Naive thymus-derived CD4-positive, alpha-beta T cell (primary cell): ENCODE results near the gene AP2M1. TPM values are rescaled to one million over a fixed set of nuclear protein-coding genes. Genes with fewer than 3 reads are reported as not detected.

ENCODE experiments used
- ATAC-seq: fragments of 150-1000 bp; cut with Tn5 transposase; 2 replicates; pipeline ENCODE4 v1.10.0; 2021; ENCODE audit warnings: mild to moderate bottlenecking, moderate library complexity
- CTCF ChIA-PET: fragments of 350-600 bp; sonication (Branson Sonifier 250); formaldehyde crosslinking; loops from one replicate; lab custom pipeline; 2021; ENCODE audit warnings: antibody characterized with exemption; lab: Charles Lee
- POLR2A ChIA-PET: fragments of 350-600 bp; sonication (Branson Sonifier 250); formaldehyde crosslinking; loops from one replicate; lab custom pipeline; 2021; ENCODE audit warnings: antibody characterized with exemption, inconsistent platforms; lab: Charles Lee
- DNase-seq, 9 donors: peaks; one replicate each; pipeline versions ENCODE4 v3.0.0 to v3.0.0-alpha.2; 2020 to 2022; ENCODE audit warnings: mixed read lengths in 1 of 9
- H3K27ac ChIP-seq: one replicate; pipeline ENCODE4 v1.7.0; 2013; ENCODE audit warnings: mild to moderate bottlenecking, low read depth, low read length, moderate library complexity
- H3K27me3 ChIP-seq, 2 donors: one replicate each; pipeline ENCODE4 v1.7.0; 2013; ENCODE audit warnings: low read length in 2 of 2, mild to moderate bottlenecking in 2 of 2, moderate library complexity in 2 of 2; ENCODE audit not compliant: control insufficient read depth in 2 of 2, insufficient read depth in 2 of 2
- H3K36me3 ChIP-seq, 3 experiments: 1 replicate in 2 of 3; 2 replicates in 1 of 3; pipeline ENCODE4 v1.7.0; 2013; ENCODE audit warnings: low read length in 3 of 3, mild to moderate bottlenecking in 3 of 3, moderate library complexity in 1 of 3; ENCODE audit not compliant: insufficient read depth in 3 of 3, control insufficient read depth in 2 of 3
- H3K4me1 ChIP-seq, 2 donors: one replicate each; pipeline ENCODE4 v1.7.0; 2013; ENCODE audit warnings: low read length in 2 of 2, mild to moderate bottlenecking in 2 of 2, moderate library complexity in 1 of 2; ENCODE audit not compliant: control insufficient read depth in 2 of 2, insufficient read depth in 2 of 2
- H3K4me3 ChIP-seq: 2 replicates; pipeline ENCODE4 v1.7.0; 2013; ENCODE audit warnings: mild to moderate bottlenecking, low read length
- H3K9me3 ChIP-seq, 3 experiments: 1 replicate in 2 of 3; 2 replicates in 1 of 3; pipeline ENCODE4 v1.7.0; 2013; ENCODE audit warnings: low read length in 3 of 3; ENCODE audit not compliant: control insufficient read depth in 2 of 3
- H3K27ac Mint-ChIP-seq, 9 donors: one replicate each; pipeline ENCODE4 v1.8.0; 2020 to 2022; ENCODE audit warnings: mixed read lengths in 9 of 9, mild to moderate bottlenecking in 8 of 9, moderate library complexity in 5 of 9, inconsistent platforms in 2 of 9
- H3K27me3 Mint-ChIP-seq, 5 donors: one replicate each; pipeline ENCODE4 v1.8.0; 2021 to 2022; ENCODE audit warnings: mixed read lengths in 5 of 5, mild to moderate bottlenecking in 1 of 5
- H3K36me3 Mint-ChIP-seq, 5 donors: one replicate each; pipeline ENCODE4 v1.8.0; 2020 to 2022; ENCODE audit warnings: mixed read lengths in 5 of 5, mild to moderate bottlenecking in 3 of 5, inconsistent platforms in 1 of 5
- H3K4me1 Mint-ChIP-seq, 7 donors: one replicate each; pipeline ENCODE4 v1.8.0; 2020 to 2022; ENCODE audit warnings: mixed read lengths in 7 of 7, mild to moderate bottlenecking in 3 of 7, inconsistent platforms in 1 of 7
- H3K4me3 Mint-ChIP-seq, 10 donors: one replicate each; pipeline ENCODE4 v1.8.0; 2020 to 2022; ENCODE audit warnings: mild to moderate bottlenecking in 10 of 10, mixed read lengths in 10 of 10, moderate library complexity in 6 of 10, inconsistent platforms in 2 of 10
- H3K9me3 Mint-ChIP-seq, 11 donors: one replicate each; pipeline ENCODE4 v1.8.0; 2020 to 2022; ENCODE audit warnings: mixed read lengths in 11 of 11, mild to moderate bottlenecking in 4 of 11, inconsistent platforms in 1 of 11, moderate library complexity in 1 of 11
- intact Hi-C, 2 donors: fragments of 100-400 bp; cut with micrococcal nuclease; formaldehyde crosslinking; loops; one replicate each; pipeline ENCODE4 v1.15.1; 2023
- polyA plus RNA-seq, 2 donors: library from polyadenylated mRNA; unstranded; fragments of 300-500 nt; fragmentation: Illumina TruSeq; gene quantifications; one replicate each; pipeline ENCODE4 v1.2.3, GENCODE V29; 2021
- total RNA-seq, 6 experiments: library from RNA in 5 of 6; stranded (reverse) in 5 of 6; gene quantifications; 1 replicate in 5 of 6; 2 replicates in 1 of 6; pipeline ENCODE4 v1.2.3 and lab custom pipeline; 2021 to 2026

AP2M1 gene
- total and polyA plus RNA-seq, 7 experiments from 2014 or later, result 111 to 261 (median 188) TPM

DNA sequence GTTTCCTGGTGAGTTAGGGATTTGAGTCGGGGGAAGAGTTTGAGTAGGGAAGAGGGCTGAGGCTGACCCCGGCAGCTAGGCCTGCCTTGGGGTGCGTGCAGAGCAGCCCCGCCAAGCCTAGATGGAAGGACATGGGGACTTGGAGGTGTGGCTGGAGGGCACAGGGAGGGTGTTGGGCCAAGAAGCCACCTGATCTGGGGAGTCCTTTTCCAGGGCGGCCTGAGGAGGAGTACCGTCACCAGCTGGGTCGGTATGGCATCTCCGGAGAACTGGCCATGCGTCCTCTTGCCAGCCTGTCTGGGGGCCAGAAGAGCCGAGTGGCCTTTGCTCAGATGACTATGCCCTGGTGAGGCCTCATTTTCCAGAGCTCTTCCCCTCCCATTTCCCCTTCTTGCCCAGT is 18.2 kb downstream of the AP2M1 start:
- ChIA-PET POLR2A (no interaction called here), CTCF (no interaction called here)
- peaks cover 7 to 24% (median 17%) of the 10 kb centered on the region in 7 donors for H3K4me1 Mint-ChIP-seq
- peaks cover 0 to 2% (median 0%) of the 10 kb centered on the region in 11 donors for H3K9me3 Mint-ChIP-seq
- no peak for ATAC-seq
- Histone ChIP-seq H3K4me3 (no peak overlapping the region), H3K27me3 (no peaks in the 10 kb centered on the region), H3K4me1 (peaks cover 0 to 2% of the 10 kb centered on the region in 2 donors), H3K9me3 (no peaks in the 10 kb centered on the region), H3K27ac (no peak overlapping the region), H3K36me3 (peaks cover 17 to 76% (median 22%) of the 10 kb centered on the region in 3 experiments)
- peaks cover 8 to 44% (median 18%) of the 10 kb centered on the region in 5 donors for H3K36me3 Mint-ChIP-seq
- intact Hi-C loops, result no loop called here
- no peak for DNase-seq
- H3K27me3 Mint-ChIP-seq, result no peaks in the 10 kb centered on the region
- no peak overlapping the region for H3K27ac Mint-ChIP-seq
- H3K4me3 Mint-ChIP-seq, result no peak overlapping the region

DNA sequence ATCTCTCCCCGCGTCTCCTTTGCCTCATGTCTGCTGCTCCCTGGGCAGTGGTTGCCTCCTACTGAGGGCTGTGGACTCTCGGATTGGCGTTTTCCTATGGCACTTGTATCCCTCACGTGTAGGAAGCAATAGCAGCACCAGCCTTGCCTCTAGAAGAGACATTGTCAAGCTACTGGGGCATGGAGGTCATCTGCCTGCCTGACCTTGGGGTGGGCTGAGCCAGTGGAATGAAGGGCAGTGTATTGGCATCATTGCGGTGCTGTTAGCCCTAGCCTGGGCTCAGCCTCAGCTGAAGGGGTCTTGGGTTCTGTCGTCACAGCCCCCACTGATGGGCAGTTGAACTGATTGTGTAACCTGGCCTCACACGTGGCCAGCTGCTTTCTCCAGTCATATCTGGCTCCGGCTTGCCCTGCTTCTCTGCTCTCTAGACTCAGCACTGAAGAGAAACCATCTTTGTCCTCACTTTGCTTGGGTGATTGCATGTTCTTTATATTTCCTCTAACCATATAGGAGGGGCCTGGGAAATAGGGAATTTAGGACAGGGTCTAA is 19.4 kb downstream of the AP2M1 start:
- DNase-seq (no peak), ATAC-seq (no peak)
- Mint-ChIP-seq H3K27me3 (no peaks in the 10 kb centered on the region), H3K4me1 (peaks cover under 1 to 12% (median 8%) of the 10 kb centered on the region in 7 donors), H3K36me3 (peaks cover 8 to 38% (median 15%) of the 10 kb centered on the region in 5 donors), H3K27ac (no peak overlapping the region), H3K4me3 (no peak overlapping the region), H3K9me3 (peaks cover 0 to 2% (median 0%) of the 10 kb centered on the region in 11 donors)
- intact Hi-C loops, result no loop called here
- ChIA-PET POLR2A (no interaction called here), CTCF (no interaction called here)
- no peaks in the 10 kb centered on the region for H3K4me1 ChIP-seq
- peaks cover 17 to 64% (median 22%) of the 10 kb centered on the region in 3 experiments for H3K36me3 ChIP-seq
- H3K27me3 ChIP-seq, result no peaks in the 10 kb centered on the region
- no peaks in the 10 kb centered on the region for H3K9me3 ChIP-seq
- no peak overlapping the region for H3K4me3 ChIP-seq
- no peak overlapping the region for H3K27ac ChIP-seq

DNA sequence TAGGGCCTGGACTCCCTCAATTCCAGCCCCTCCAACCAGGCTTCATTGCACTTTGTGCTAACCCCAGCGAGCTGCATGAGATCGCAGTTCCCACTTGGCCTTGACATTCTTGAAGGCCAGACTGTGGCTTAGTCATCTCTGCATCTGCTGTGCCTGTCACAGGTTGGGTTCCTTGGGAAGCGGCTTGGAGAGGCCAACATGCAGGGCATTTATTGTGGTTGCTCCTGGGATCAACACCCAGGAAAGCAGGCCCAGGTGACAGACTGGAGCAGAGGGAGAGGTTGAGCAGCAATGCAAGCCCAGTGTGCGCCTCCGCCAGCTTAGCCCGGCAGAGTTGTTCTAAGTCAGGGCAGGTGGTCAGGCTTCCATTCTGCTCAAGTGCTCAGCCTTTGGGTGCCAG is 21.9 kb downstream of the AP2M1 start:
- Histone ChIP-seq H3K9me3 (no peaks in the 10 kb centered on the region), H3K27ac (no peak overlapping the region), H3K4me3 (no peak overlapping the region), H3K36me3 (peaks cover 10 to 40% (median 14%) of the 10 kb centered on the region in 3 experiments), H3K4me1 (no peaks in the 10 kb centered on the region), H3K27me3 (no peaks in the 10 kb centered on the region)
- ChIA-PET POLR2A (no interaction called here), CTCF (no interaction called here)
- H3K27me3 Mint-ChIP-seq, result no peaks in the 10 kb centered on the region
- no peaks in the 10 kb centered on the region for H3K4me1 Mint-ChIP-seq
- intact Hi-C loops, result no loop called here
- DNase-seq (no peak), ATAC-seq (no peak)
- H3K27ac Mint-ChIP-seq, result no peak overlapping the region
- peaks cover 0 to 2% (median 0%) of the 10 kb centered on the region in 11 donors for H3K9me3 Mint-ChIP-seq
- H3K36me3 Mint-ChIP-seq, result peaks cover 4 to 27% (median 15%) of the 10 kb centered on the region in 5 donors
- no peak overlapping the region for H3K4me3 Mint-ChIP-seq

DNA sequence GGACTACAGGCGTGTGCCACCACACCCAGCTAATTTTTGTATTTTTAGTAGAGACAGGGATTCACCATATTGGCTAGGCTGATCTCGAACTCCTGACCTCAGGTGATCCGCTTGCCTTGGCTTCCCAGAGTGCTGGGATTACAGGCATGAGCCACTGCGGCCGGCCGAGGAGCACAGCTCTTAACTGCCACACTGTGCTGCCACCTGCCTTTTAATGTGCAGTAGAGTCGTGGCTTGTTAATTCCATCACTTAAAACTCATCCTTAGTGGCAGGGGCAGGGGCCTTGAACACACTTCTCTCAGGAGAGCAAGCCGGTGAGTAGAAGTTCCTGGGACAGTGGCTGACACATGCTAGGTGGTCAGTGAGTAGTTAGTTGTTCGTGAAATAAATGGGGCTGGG is 23.9 kb downstream of the AP2M1 start:
- H3K9me3 Mint-ChIP-seq, result peaks cover 0 to 2% (median 0%) of the 10 kb centered on the region in 11 donors
- H3K27me3 Mint-ChIP-seq, result no peaks in the 10 kb centered on the region
- no peak overlapping the region for H3K27ac Mint-ChIP-seq
- peaks cover 0 to 15% (median 9%) of the 10 kb centered on the region in 5 donors for H3K36me3 Mint-ChIP-seq
- ATAC-seq (no peak), DNase-seq (no peak)
- no peaks in the 10 kb centered on the region for H3K4me1 Mint-ChIP-seq
- POLR2A ChIA-PET, result interaction anchor here (0.5 kb wide), 1 partner anchor 751 kb away, joined by 3 read pairs; no protein-coding TSS in a partner anchor
- H3K9me3 ChIP-seq, result no peaks in the 10 kb centered on the region
- no peak overlapping the region for H3K4me3 Mint-ChIP-seq
- H3K36me3 ChIP-seq, result peaks cover 4 to 20% (median 12%) of the 10 kb centered on the region in 3 experiments
- CTCF ChIA-PET, result interaction anchor here (0.7 kb wide), 1 partner anchor 30 kb away, joined by 3 read pairs; no protein-coding TSS in a partner anchor
- no peaks in the 10 kb centered on the region for H3K27me3 ChIP-seq
- H3K27ac ChIP-seq, result no peak overlapping the region
- no peaks in the 10 kb centered on the region for H3K4me1 ChIP-seq
- intact Hi-C loops, result no loop called here
- no peak overlapping the region for H3K4me3 ChIP-seq

DNA sequence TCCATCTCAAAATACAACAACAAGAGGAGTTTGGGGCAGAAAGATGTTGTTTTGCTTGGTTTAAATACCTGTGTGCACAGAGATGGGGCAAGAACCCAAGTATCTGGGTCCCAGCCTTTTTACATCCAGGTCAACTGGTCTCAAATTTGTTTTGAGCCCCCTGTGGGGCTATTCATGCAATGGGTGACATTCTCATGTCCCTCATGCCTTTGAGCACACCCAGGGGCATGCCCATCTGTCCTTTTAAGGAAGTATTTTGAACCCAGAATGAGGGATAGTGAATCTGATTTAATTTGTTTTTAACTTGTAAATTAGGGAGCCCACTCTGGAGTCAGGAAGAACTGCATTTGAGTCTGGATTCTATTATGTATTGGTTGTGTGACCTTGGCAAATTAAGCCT is 26.2 kb downstream of the AP2M1 start:
- no peaks in the 10 kb centered on the region for H3K9me3 ChIP-seq
- H3K27me3 ChIP-seq, result no peaks in the 10 kb centered on the region
- no peak overlapping the region for H3K27ac ChIP-seq
- intact Hi-C loops, result no loop called here
- H3K36me3 Mint-ChIP-seq, result peaks cover 0 to 3% (median 0%) of the 10 kb centered on the region in 5 donors
- POLR2A ChIA-PET, result no interaction called here
- H3K4me3 ChIP-seq, result no peak overlapping the region
- H3K4me1 ChIP-seq, result no peaks in the 10 kb centered on the region
- peaks cover under 1 to 5% (median 3%) of the 10 kb centered on the region in 5 donors for H3K27me3 Mint-ChIP-seq
- DNase-seq (no peak), ATAC-seq (no peak)
- CTCF ChIA-PET, result interaction anchor here (0.6 kb wide), 1 partner anchor 14 kb away, joined by 4 read pairs; no protein-coding TSS in a partner anchor
- peaks cover 0 to 2% (median 0%) of the 10 kb centered on the region in 11 donors for H3K9me3 Mint-ChIP-seq
- H3K4me3 Mint-ChIP-seq, result no peak overlapping the region
- H3K36me3 ChIP-seq, result peaks cover 0 to 2% (median 0%) of the 10 kb centered on the region in 3 experiments
- no peak overlapping the region for H3K27ac Mint-ChIP-seq
- no peaks in the 10 kb centered on the region for H3K4me1 Mint-ChIP-seq

DNA sequence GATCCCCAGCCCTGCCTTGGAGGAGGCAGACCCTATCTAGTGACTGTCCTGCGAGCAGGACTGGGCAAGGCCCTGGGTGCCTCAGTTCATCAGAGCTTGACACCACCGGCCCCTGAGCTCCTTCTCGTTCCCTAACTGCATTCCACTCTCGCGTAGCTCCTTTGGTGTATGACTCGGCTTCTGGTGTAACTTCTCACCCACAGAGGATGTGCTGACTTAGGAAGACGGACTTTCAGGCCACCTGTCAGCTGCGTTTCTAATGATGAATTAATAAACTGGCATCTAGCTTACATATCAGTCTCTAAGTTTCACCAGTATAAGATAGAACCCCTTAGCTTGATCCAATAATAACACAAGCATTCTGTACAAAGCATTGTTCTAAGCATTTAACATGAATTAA is 28.9 kb downstream of the AP2M1 start:
- Histone ChIP-seq H3K4me3 (no peak overlapping the region), H3K27me3 (no peaks in the 10 kb centered on the region), H3K4me1 (no peaks in the 10 kb centered on the region), H3K36me3 (no peaks in the 10 kb centered on the region), H3K9me3 (no peaks in the 10 kb centered on the region), H3K27ac (no peak overlapping the region)
- H3K27ac Mint-ChIP-seq, result no peak overlapping the region
- H3K36me3 Mint-ChIP-seq, result no peaks in the 10 kb centered on the region
- H3K9me3 Mint-ChIP-seq, result no peaks in the 10 kb centered on the region
- POLR2A ChIA-PET, result interaction anchor here (0.8 kb wide), 1 partner anchor 11 kb away, joined by 3 read pairs; no protein-coding TSS in a partner anchor
- CTCF ChIA-PET, result interaction anchor here (1.4 kb wide), 1 partner anchor 24 kb away, joined by 4 read pairs; no protein-coding TSS in a partner anchor
- intact Hi-C loops, result no loop called here
- H3K4me3 Mint-ChIP-seq, result no peak overlapping the region
- peaks cover 10 to 21% (median 19%) of the 10 kb centered on the region in 5 donors for H3K27me3 Mint-ChIP-seq
- H3K4me1 Mint-ChIP-seq, result no peaks in the 10 kb centered on the region
- no peak for ATAC-seq
- DNase-seq, result no peak
